KBM-7 (cell line): ENCODE results near the gene ABCB8.

ENCODE experiments used
- DNase-seq: peaks from one replicate; pipeline ENCODE4 v3.0.0-alpha.2; 2015
- in situ Hi-C: fragments of 300-500 bp; cut with MboI; formaldehyde crosslinking; loops from 2 replicates; pipeline ENCODE4 v1.14.3; 2020; ENCODE audit warnings: low sequenced_read_pairs, low pct_unique_long_range_greater_than_20kb, mixed read lengths

The ABCB8 gene

GRCh38 chr7:151079199-151079910 lies 51.1 kb downstream of the ABCB8 start:
- in situ Hi-C loops, result no loop called here
- no peak for DNase-seq

GRCh38 chr7:151080067-151080521 lies 51.8 kb downstream of the ABCB8 start:
- in situ Hi-C loops, result no loop called here
- DNase-seq, result peak; percentile 26

GRCh38 chr7:151080522-151081169 lies 52.4 kb downstream of the ABCB8 start, which contains the start of gene FASTK:
FASTK (minus strand) TSS chr7:151080809; CDS start chr7:151080766, 43 bp downstream.
- DNase-seq, result peak; percentile 89
- in situ Hi-C loops, result no loop called here

- DNase-seq, result no peak
- in situ Hi-C loops, result no loop called here
Observed at GRCh38 chr7:151081170-151082101, 53.2 kb downstream of the ABCB8 start.

GRCh38 chr7:151082141-151083070 lies 54.2 kb downstream of the ABCB8 start:
- no peak for DNase-seq
- in situ Hi-C loops, result no loop called here

GRCh38 chr7:151083071-151083823 lies 55.0 kb downstream of the ABCB8 start, which contains the start of gene TMUB1:
TMUB1 (minus strand) TSS chr7:151083493; CDS start chr7:151082563, 930 bp downstream.
- in situ Hi-C loops, result no loop called here
- DNase-seq, result peak; percentile 65

- no peak for DNase-seq
- in situ Hi-C loops, result no loop called here
Observed at GRCh38 chr7:151083824-151084160, 55.5 kb downstream of the ABCB8 start.

- DNase-seq, result no peak
- in situ Hi-C loops, result no loop called here
Observed at GRCh38 chr7:151085329-151085690, 57.1 kb downstream of the ABCB8 start.

- DNase-seq, result peak; percentile 66
- in situ Hi-C loops, result no loop called here
Observed at GRCh38 chr7:151085691-151086620, 57.7 kb downstream of the ABCB8 start, which contains the start of gene AGAP3. AGAP3 (plus strand) TSS chr7:151086475; CDS start chr7:151086742, 267 bp downstream.

GRCh38 chr7:151086802-151087244 lies 58.6 kb downstream of the ABCB8 start:
- in situ Hi-C loops, result no loop called here
- DNase-seq, result no peak

GRCh38 chr7:151087245-151088018 lies 59.2 kb downstream of the ABCB8 start:
- in situ Hi-C loops, result no loop called here
- DNase-seq, result peak; percentile 38

GRCh38 chr7:151088019-151088855 lies 60.0 kb downstream of the ABCB8 start:
- in situ Hi-C loops, result no loop called here
- peak; percentile 41 for DNase-seq

GRCh38 chr7:151088856-151089699 lies 60.8 kb downstream of the ABCB8 start:
- in situ Hi-C loops, result no loop called here
- peak; percentile 73 for DNase-seq

GRCh38 chr7:151089893-151090730 lies 61.9 kb downstream of the ABCB8 start:
- DNase-seq, result no peak
- in situ Hi-C loops, result no loop called here
